GM21367 (cell line): ENCODE data around the gene KAT2A.
A peak's percentile ranks its signal among the peaks of the same experiment; 100 is the strongest.

ENCODE experiments used
- ATAC-seq: cut with Tn5 transposase; IDR thresholded peaks from one replicate; pipeline ENCODE4 v1.9.1; 2021; ENCODE audit not compliant: unreplicated experiment

The KAT2A gene

GRCh38 chr17:42116705-42117396 lies 4.3 kb downstream of the KAT2A start:
- no peak for ATAC-seq

DNA sequence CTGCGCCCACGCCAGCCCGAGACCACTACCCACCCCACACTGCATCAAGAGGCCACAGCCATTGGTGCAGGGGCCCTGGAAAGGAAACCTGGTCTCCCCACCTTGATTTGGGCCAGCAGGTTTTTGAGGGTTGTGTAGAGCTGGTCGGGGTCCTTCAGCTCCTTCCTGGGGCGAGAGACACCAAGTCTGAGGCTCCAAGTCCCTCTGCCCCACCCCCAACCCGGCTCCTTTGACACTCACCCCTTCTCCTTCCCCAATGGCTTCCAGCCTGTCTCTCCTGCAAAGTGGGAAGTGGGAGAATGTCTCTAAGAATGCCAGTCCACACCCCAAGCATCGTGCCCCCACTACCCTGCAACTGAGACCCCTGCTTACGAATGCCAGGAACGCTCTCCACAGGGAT lies 7.0 kb downstream of the KAT2A start:
- ATAC-seq, result no peak

DNA sequence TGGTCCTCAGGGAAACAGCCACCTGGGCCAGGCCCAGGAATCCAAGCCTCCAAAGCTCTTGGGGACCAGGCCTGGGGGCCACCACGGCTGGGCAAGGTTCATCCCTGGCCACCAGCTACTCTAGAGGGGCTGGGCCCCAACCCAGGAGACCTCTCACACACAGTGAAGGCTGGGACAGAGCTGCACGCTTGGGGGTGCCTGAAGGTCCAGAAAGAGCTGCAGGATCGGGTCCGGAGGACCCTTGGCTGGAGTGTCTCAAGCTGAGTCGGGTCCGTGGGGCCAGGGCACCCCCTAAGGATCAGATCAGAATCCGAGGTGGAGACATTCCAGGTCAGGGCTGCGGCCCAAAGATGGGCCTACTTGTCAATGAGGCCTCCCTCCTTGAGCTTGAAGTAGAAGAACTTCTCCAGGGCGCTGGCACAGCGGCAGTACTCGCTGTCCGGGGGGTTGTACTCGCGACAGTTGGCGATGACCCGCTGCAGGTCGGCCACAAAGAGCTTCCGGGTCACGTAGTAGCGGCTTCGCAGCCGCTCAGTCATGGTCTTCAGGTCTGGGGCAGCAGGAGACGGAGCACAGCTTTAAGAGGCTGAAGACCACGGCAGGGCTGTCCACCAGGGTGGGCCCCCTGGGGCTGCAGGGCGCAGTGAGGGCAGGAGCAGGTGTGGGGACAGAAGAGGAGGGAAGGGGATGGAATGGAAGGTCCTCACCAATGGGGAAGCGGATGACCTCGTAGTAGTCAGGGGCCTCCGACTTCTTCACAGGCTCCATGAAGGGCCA lies 7.7 kb downstream of the KAT2A start:
- no peak for ATAC-seq

- ATAC-seq, result peak; percentile 39
Observed at GRCh38 chr17:42112552-42113176, 8.5 kb downstream of the KAT2A start, which contains the start of gene DHX58. Gene DHX58, minus strand, starts transcription at chr17:42112714. Its CDS starts 822 bp downstream, at chr17:42111892.

DNA sequence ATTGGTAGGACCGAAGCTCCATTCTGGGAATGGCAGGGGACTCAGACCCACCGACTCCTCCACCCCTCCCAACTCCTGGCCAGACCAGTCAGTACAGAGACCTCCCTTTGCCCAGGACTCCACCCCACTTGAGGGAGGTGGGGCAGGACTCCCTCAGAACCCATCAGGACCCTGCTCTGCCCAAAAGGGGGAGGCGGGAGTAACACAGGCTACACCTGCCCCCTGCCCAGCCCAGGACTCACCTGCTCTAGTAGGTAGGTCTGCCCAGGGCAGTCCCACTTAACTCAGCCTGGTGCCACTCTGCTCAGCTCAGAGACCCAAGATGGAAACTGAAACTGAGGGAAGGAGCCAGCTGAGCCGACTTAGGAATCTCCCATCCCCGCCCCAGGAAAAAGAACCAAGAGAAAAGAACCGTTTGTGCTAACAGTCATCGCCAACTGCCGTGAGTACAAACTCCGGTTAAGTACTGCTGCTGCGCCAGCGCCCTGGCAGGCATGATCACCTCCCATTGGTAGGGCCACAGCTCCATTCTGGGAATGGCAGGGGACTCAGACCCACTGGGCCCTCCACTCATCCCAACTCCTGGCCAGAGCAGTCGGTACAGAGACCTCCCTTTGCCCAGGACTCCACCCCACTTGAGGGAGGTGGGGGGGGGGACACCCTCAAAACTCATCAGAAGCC lies 9.2 kb downstream of the KAT2A start:
- ATAC-seq, result no peak

DNA sequence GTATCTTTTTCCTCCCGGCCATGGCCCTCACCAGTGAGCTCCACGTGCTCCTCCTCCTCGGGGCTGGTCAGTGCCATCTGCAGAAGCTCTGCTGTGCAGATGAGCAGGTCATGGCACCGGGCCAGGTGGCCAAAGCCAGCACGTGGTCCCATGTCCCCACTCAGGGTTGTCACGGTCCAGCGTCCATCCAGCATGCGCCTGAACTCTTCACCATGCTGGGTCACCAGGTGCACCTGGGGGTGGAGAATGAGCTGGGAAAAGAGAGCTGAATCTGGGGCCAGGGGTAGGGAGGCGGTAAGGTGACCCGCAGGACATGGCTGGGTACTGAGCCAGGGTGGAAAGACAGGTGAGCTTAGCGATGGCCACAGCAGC lies 9.9 kb downstream of the KAT2A start:
- ATAC-seq, result no peak

DNA sequence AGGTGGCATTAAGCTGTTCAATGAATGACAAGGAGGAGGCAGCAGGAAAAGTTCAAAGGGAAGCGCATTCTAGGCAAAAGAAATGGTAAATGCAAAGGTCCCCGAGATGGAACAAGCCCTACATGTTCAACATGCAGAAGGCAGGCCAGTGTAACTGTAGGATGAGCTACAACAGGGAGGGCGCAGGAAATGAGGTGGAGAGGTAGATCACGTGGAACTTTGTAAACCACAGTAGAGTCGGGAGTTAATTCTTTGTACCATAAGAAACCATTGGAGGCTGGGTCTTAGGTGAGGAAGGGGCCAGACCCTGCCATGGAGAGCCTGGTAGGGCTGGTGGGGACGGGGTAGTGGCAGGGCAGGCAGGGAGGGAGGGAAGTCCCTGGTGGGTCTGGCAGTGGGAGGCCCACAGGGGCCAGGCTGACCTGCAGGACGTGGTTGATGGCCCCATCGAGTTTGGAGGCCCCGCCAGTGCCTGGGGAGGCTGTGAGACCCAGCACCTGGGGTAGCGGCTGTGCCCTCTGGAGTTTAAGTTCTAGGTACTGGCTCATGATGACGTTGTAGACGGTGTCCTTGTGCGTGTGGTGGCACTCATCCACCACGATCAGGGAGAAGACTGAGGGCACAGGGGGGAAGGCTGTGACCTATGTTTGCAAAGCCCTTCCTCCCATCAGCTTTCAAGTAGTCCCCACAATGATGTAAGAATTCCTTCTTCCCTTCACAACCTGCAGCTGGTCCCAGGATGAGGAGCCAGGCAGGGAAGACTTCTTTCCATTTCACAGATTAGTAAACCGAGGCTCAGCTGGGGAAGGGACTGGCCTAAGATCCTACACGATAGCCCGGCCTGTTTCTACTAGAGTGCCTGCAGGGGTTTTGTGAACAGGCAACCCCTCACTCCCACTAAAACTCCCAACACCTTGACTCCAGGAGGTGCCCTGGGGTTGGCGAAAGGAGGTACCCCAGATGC lies 10.6 kb downstream of the KAT2A start:
- ATAC-seq, result no peak

GRCh38 chr17:42109086-42109485 lies 12.1 kb downstream of the KAT2A start:
- no peak for ATAC-seq

DNA sequence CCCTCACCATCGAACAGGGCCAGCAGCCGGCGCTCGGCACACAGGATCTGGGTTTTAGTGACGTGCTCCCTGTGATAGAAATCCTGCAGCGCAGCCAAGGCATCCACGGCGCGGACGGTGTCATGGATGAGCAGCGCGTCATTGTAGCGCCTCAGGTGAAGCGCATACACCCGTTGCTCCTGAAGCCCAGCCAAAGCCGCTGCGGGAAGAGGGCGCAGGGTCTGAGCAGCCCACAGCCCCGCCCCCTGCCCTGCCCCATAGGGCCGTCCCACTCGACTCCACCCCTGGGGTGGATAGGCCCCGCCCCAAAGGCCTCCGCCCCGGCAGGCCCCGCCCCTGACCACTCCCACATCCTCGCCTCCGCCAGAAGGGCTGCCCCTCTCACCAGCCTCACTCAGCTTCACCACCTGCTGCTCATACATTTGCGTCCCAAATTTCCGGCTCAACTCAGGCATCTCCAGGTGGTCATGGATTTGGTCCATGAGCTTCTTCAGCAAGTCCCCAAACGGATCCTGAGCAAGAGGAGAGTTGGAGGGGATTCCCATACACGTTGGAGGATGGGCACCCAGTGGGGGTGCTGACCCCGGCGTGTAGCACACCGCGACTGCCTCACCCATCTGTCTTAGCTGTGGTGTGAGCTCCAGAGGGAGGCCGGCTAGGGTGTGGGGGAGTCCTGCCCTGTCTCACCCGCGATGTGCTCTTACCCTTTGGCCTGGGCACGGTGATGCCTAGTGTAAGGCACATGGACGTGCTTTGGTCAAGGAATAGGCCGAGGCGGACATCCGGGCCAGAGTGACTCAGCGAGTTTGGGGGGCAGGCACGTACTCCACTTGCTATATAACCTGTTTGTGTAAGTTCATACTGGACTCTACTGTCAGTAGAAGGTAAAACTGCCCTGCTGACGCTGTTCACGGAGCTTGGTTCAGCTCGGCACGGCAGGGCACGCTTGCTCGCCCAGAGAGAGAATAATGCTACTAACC lies 13.3 kb downstream of the KAT2A start:
- peak; percentile 46 for ATAC-seq

DNA sequence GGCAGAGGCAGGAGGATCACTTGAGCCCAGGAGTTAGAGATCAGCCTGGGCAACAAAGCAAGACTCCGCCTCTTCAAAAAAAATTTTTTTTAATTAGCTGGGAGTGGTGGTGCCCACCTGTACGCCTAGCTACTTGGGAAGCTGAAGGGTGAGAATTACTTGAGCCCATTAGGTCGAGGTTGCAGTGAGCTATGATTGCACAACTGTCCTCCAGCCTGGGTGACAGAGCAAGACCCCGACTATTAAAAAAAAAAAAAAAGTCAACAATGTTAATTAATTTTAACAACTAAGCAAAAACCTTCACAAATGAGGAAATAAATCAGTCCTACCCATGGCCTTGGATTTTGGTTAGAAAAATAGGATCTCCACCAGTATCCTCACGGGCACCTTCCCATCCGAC lies 14.0 kb downstream of the KAT2A start:
- no peak for ATAC-seq

- no peak for ATAC-seq
Observed at GRCh38 chr17:42106009-42106408, 15.2 kb downstream of the KAT2A start.

DNA sequence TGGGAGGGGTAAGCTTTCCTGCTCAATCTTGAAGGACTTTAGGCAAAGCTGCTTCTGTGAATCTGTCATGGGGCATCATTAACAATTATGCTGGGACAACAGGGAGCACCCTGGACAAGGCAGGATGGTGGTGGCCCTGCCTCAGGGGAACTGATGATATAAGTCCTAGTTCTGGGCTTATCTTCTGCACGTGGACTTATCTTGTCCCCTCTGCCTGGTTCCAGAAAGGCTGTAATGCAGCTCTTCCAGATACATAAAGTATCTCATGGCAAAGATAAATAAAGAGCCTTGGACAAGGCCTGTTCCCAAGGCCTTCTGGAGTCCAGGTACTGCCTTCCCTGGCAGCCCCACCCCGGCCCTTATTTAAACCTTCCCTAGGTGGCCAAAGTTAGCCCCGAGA lies 16.9 kb downstream of the KAT2A start:
- ATAC-seq, result no peak

DNA sequence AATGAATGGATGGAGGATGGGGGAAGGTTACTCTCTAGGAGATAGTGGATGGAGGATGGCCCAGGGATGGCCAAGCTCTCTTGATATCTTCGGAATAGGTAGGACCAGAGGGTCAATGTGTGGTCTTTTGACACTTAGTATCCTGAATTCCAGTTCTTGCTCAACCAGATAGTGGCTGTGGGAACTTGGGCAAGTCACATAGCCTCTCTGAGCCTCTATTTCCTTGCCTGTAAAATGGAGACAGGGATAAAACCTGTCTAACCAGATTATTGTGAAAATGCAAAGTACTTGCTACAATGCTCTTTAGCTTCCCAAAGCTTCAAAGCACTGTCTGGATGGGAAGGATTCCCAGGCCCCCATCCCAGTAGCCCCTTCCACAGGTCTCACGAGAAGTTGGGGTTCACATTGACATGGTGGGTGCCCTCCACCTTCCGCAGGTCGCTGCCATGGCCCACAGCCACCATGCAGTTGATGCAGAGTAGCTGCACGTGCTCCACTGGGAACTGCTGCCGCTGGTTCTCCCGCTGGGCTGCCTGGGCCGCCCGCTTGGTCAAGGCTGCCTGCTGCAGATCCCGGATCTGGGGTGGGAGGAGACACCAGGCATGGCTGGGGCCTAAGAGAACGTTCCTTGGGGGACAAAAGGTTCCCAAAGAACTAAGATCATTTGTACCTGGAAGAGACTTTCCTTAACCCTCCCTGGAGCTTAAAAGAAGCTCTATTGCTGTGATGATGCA lies 17.8 kb downstream of the KAT2A start:
- ATAC-seq, result no peak

DNA sequence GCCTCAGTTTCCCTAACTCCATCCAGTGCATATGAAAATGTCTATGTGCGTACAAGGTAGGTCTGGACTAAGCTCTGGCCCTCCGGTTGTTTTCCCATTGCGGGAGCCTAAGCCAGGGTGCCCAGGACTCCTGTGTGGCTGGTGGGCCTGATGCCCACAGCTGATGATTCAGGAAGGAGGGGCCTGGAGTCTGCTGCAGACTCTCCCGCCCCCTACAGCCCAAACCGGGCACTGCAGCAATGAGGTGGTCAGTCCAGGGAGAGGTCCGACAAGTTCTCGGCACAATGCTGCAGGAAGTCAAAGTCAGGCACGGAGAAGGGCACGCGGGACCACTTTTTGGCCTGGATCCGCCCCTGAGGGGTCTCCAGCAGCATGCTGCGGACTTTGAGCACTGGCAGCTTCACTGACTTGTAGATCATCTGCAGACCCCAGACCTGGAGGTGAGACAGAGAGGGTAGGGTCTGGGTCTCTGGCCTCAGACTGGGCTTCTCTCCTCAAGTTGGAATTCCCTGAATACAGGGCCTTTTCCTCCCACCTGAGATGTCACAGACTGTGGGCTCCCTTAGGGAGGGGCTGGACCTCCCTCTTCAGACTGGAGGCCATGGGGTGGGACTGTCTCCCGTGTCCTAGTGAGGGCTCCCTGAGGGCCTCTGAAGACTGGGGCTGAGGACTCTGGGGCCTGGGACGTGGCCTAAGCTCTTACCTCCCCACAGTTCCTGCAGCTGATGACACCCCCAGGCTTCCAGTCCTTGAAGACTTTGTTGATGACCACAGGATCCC lies 19.5 kb downstream of the KAT2A start:
- ATAC-seq, result no peak

GRCh38 chr17:42098730-42099399 lies 22.3 kb downstream of the KAT2A start:
- no peak for ATAC-seq

DNA sequence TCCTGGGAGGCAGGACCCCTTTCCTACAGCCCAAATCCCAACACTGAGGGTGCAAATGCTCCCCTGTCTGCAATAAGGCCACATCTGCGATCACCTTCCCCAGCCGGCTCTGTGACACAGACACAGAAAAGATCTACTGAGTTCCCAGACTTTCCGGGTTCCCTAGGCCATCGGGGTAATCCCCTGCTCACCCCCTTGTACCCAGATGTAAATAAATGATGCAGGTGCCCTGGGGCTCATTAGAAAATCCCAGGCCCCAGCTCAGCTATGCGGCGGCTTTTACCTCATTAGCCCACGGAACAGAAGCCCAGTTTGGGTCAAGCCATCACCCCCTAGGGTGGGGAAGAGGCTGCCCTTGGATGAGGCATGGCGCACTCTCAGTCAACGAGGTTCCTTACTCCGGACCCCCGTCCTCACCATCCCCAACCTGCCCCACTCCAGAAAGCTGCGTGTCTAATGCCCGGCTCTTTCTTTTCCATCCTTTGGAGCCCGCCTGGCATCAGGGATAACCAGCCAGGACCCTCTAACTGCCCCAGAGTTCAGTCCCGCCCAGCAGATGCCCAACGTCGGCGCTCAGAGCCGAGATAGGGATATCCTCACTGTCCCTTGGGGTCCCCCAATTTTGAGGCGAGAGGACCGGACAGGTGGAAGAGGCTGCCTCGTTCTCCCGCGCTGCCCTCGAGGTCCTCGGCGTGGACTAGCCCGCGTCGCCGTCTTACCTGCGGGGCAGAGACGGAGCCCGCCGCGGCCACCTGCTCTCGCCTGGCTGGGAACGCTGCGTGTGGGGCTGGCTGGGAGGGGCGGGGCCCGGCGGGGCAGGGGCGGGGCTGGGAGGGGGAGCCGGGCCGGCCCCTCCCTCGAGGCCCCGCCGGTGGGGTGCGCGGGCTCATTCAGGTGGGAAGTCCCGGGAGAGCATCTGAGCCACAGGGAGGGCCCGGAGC lies 23.2 kb downstream of the KAT2A start, which contains the start of gene ZNF385C:
TSS of gene ZNF385C (minus strand) at position 783 of the 941 bp plus-strand sequence. CDS start 35,417 bp downstream, outside the sequence.
- no peak for ATAC-seq
